Measurements from ENCODE around the gene NPM3. TPM values are rescaled to one million over a fixed set of nuclear protein-coding genes. Genes with fewer than 3 reads are reported as not detected.

The NPM3 gene
- total and polyA plus RNA-seq, 2 of the 8 experiments (the other 6 are each of a cell fraction or from before 2014, with no cell fraction given) = 127 to 175 TPM

DNA sequence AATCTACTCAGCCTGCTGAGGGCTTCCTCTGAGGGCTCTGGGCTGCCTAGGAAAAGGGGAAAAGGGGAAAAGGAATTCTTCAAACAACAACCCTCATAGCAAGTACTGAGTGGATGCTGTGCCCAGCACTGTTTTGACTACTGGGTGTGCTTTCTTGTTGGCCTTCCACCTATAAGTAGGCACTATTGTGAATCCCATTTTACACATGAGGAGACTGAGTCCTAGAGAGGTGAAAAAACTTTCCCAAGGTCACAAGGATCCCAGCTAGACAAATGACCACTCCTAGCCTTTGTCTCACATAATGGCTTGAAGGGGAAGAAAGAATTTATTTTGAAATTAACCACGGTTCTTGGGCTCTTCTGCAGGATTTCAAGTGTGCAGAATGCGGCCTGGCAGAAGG is 24.4 kb downstream of the NPM3 start:
- CTCF ChIA-PET (ENCODE audit: partially characterized antibody) = interaction anchor here (0.6 to 8.8 kb wide), 10 partner anchors 9 to 156 kb away, joined by 3 to 89 read pairs (median 5); no protein-coding TSS in a partner anchor
- TF ChIP-seq PHF8 (conservative IDR thresholded peaks at IDR 0.05; ENCODE audit: low read depth, low read length) = no peak
- TF ChIP-seq JUND (IDR thresholded peaks at IDR 0.05; ENCODE audit: low read length) = no peak
- no peak for TF ChIP-seq CHD1 (IDR thresholded peaks at IDR 0.05; ENCODE audit: low read depth, low read length)
- TF ChIP-seq, protein P1, sequence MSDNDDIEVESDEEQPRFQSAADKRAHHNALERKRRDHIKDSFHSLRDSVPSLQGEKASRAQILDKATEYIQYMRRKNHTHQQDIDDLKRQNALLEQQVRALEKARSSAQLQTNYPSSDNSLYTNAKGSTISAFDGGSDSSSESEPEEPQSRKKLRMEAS (IDR thresholded peaks at IDR 0.05) = no peak
- no peak for TF ChIP-seq SIN3A (conservative IDR thresholded peaks at IDR 0.05 in 1 of 2, IDR thresholded peaks at IDR 0.05 in 1 of 2; ENCODE audit: low read depth in 1 of 2, low read length in 2 of 2)
- H2BK5ac ChIP-seq (ENCODE audit: low read depth, low read length) = no peak overlapping the region
- H3K4me1 ChIP-seq (replicated peaks in 1 of 4; ENCODE audit: control insufficient read depth in 3 of 4, insufficient read depth in 4 of 4, low read length in 3 of 4) = peaks cover 0 to 9% (median 7%) of the 10 kb centered on the region in 4 experiments; a peak in 6 of 7 replicates
- 0 out of 4 replicates have a peak overlapping the region, but pooled peaks of 1 of the 2 experiments have one; percentile 27 for H3K4me2 ChIP-seq (ENCODE audit: insufficient read depth in 1 of 2, low read depth in 2 of 2, low read length in 2 of 2)
- H3K9ac ChIP-seq (replicated peaks in 1 of 4; ENCODE audit: extremely low read depth in 1 of 4, low read depth in 3 of 4, low read length in 3 of 4) = no peak overlapping the region
- no peaks in the 10 kb centered on the region for H3K36me3 ChIP-seq (ENCODE audit: control insufficient read depth in 2 of 4, insufficient read depth in 4 of 4, low read length in 3 of 4)
- 93% methylated on average over 2 of the region's 2 CpGs; no CpG with 5 or more reads in 1 of the 2 experiments for WGBS, 2 experiments (ENCODE audit: extremely low coverage in 1 of 2, insufficient coverage in 1 of 2, insufficient read length in 1 of 2, insufficient replicate concordance in 2 of 2, low coverage in 1 of 2, low lambda C conversion rate in 2 of 2, missing lambda C conversion rate in 1 of 2)
- H3K27me3 ChIP-seq (replicated peaks in 1 of 4; ENCODE audit: control insufficient read depth in 3 of 4, extremely low read depth in 1 of 4, insufficient read depth in 3 of 4, low read length in 3 of 4) = peaks cover 0 to 5% (median 4%) of the 10 kb centered on the region in 4 experiments; a peak in 3 of 7 replicates
- no peak overlapping the region for H4K5ac ChIP-seq (ENCODE audit: insufficient read length, low read depth, low read length)
- no peak overlapping the region for H3K4ac ChIP-seq (replicated peaks; ENCODE audit: insufficient read length, low read depth, low read length)
- 0 out of 2 replicates have a peak overlapping the region, but pooled peaks have one; percentile 40 for H2BK15ac ChIP-seq (ENCODE audit: low read length)
- H2BK120ac ChIP-seq (replicated peaks; ENCODE audit: low read depth, low read length) = no peak overlapping the region
- FAIRE-seq (no peak), DNase-seq (ENCODE audit: low read depth in 1 of 2, low spot score in 2 of 2) (no peak)
- no peaks in the 10 kb centered on the region for H3K23me2 ChIP-seq (ENCODE audit: low read depth, low read length)
- no peak overlapping the region for H2AFZ ChIP-seq (ENCODE audit: low read length)
- H3K79me1 ChIP-seq (ENCODE audit: low read depth, low read length) = no peaks in the 10 kb centered on the region
- no peak overlapping the region for H3K56ac ChIP-seq (replicated peaks; ENCODE audit: insufficient read length, low read depth, low read length)
- no peak overlapping the region for H2AK5ac ChIP-seq (ENCODE audit: low read depth, low read length)
- no peak overlapping the region for H3K14ac ChIP-seq (ENCODE audit: insufficient read length)
- H4K20me1 ChIP-seq (replicated peaks in 1 of 2; ENCODE audit: control insufficient read depth in 1 of 2, insufficient read depth in 2 of 2, low read length in 2 of 2) = no peaks in the 10 kb centered on the region
- no peak overlapping the region for H3K23ac ChIP-seq (ENCODE audit: insufficient read length)
- peak overlapping the region; percentile 12; the same call in 1 of the 2 replicates for H2BK12ac ChIP-seq (ENCODE audit: low read depth, low read length)
- no peak overlapping the region for H4K91ac ChIP-seq (replicated peaks; ENCODE audit: insufficient read length, low read length)
- POLR2A ChIA-PET (ENCODE audit: partially characterized antibody) = interaction anchor here (1.3 to 4.1 kb wide), 5 partner anchors 10 to 65 kb away, joined by 3 to 19 read pairs (median 6); partner anchors contain the start of gene NPM3
- no peak overlapping the region for H3K27ac ChIP-seq (ENCODE audit: low read depth, low read length)
- peak overlapping the region; percentile 25; the same call in 1 of the 2 replicates for H2BK20ac ChIP-seq (ENCODE audit: low read length)
- no peaks in the 10 kb centered on the region for H3K9me3 ChIP-seq (ENCODE audit: insufficient read depth in 2 of 2, low read depth in 1 of 2, low read length in 1 of 2)
- no peak overlapping the region for H3K18ac ChIP-seq (ENCODE audit: extremely low read depth, low read length)
- H4K8ac ChIP-seq (ENCODE audit: extremely low read depth, insufficient read depth, low read length) = no peak overlapping the region; the same call in 1 of the 2 replicates
- H3K4me3 ChIP-seq (ENCODE audit: extremely low read depth in 1 of 4, insufficient read depth in 2 of 4, low read depth in 3 of 4, low read length in 4 of 4) = no peak overlapping the region
- no peaks in the 10 kb centered on the region for H3K79me2 ChIP-seq (ENCODE audit: control insufficient read depth in 1 of 2, insufficient read depth in 2 of 2, low read length in 2 of 2)

Measured in H1 (cell line).